Measurements from ENCODE around the gene JAG1. TPM values are rescaled to one million over a fixed set of nuclear protein-coding genes. Genes with fewer than 3 reads are reported as not detected.

Gene JAG1
- total RNA-seq, 1 donor from 2014 or later: 172 TPM

DNA sequence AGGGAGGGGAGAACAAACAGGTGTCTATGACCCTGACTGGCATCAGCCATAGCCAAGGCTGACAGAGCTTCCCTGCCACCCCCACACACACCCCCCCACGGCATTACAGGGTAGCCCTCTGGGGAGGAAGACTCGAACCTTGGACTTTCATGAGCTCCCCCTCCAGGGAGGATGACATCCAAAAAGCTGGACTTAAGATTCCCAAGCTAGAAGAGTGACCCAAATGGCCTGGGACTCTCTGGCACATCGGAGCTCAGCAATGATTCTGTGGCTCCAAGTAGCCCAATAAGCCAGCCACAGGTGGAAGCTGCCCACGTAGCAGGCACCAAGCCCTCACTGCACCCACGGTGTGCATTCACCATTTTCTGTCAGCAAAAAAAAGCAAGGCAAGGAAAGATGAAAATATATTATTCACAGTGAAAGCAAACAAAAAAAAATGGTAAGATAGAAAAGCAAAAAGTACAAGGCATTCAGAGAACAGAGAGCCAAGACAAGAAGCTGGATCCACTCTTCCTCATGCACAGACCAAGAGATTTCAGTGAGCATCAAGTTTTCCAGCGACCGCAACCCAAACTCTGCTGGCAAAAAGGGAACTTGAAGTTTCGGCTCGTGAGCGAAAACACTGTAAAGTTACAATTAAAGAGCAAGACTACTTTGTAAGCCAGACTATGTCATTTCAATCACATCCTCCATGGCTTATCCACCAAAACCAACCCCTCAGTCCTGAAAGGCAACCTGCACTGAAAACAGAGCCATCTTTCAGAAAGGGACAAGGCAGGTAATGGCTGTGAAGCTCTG, 10.9 kb downstream of the JAG1 start:
- H3K4me3 Mint-ChIP-seq (ENCODE audit: unreplicated experiment): no peak overlapping the region
- peaks cover 81% of the 10 kb centered on the region for H3K36me3 Mint-ChIP-seq (ENCODE audit: low read depth, unreplicated experiment)
- H3K9me3 Mint-ChIP-seq (ENCODE audit: unreplicated experiment): no peaks in the 10 kb centered on the region
- TF ChIP-seq CTCF (IDR thresholded peaks at IDR 0.05; ENCODE audit: unreplicated experiment): no peak
- H3K27ac Mint-ChIP-seq (ENCODE audit: unreplicated experiment): no peak overlapping the region
- peaks cover 64% of the 10 kb centered on the region for H3K4me1 Mint-ChIP-seq (ENCODE audit: unreplicated experiment)
- H3K27me3 Mint-ChIP-seq (ENCODE audit: unreplicated experiment): peaks cover 4% of the 10 kb centered on the region
- DNase-seq (ENCODE audit: low spot score): no peak

GRCh38 chr20:10662151-10662550, 11.6 kb downstream of the JAG1 start:
- DNase-seq (ENCODE audit: low spot score): no peak
- H3K4me1 Mint-ChIP-seq (ENCODE audit: unreplicated experiment): peaks cover 62% of the 10 kb centered on the region
- peaks cover 81% of the 10 kb centered on the region for H3K36me3 Mint-ChIP-seq (ENCODE audit: low read depth, unreplicated experiment)
- TF ChIP-seq CTCF (IDR thresholded peaks at IDR 0.05; ENCODE audit: unreplicated experiment): no peak
- H3K9me3 Mint-ChIP-seq (ENCODE audit: unreplicated experiment): no peaks in the 10 kb centered on the region
- peaks cover 4% of the 10 kb centered on the region for H3K27me3 Mint-ChIP-seq (ENCODE audit: unreplicated experiment)
- no peak overlapping the region for H3K27ac Mint-ChIP-seq (ENCODE audit: unreplicated experiment)
- peak overlapping the region; percentile 82 for H3K4me3 Mint-ChIP-seq (ENCODE audit: unreplicated experiment)

DNA sequence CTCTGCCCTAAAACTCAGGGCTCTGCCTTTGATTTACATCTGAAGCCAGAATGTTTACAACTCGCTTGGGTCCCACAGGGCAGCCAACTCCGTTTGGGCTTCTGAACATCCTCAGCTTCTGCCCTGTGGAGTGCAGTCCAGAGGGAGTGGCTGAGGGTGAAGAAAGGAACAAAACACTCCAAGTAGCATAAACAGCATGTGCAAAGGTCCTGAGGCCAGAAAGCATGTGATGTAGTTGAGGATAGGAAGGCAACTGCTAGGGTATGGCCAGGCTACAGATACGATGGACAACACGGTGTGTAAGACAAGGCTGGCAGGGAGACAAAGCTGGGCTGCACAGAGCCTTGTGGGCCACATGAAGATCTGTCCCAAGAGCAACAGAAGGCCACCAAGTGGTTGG, 12.5 kb downstream of the JAG1 start:
- DNase-seq (ENCODE audit: low spot score): no peak
- Mint-ChIP-seq H3K4me1 (ENCODE audit: unreplicated experiment) (peaks cover 54% of the 10 kb centered on the region), H3K27ac (ENCODE audit: unreplicated experiment) (peak overlapping the region; percentile 45), H3K4me3 (ENCODE audit: unreplicated experiment) (peak overlapping the region; percentile 82), H3K27me3 (ENCODE audit: unreplicated experiment) (peaks cover 3% of the 10 kb centered on the region), H3K36me3 (ENCODE audit: low read depth, unreplicated experiment) (peaks cover 81% of the 10 kb centered on the region), H3K9me3 (ENCODE audit: unreplicated experiment) (no peaks in the 10 kb centered on the region)
- no peak for TF ChIP-seq CTCF (IDR thresholded peaks at IDR 0.05; ENCODE audit: unreplicated experiment)

GRCh38 chr20:10660661-10661060, 13.1 kb downstream of the JAG1 start:
- Mint-ChIP-seq H3K4me1 (ENCODE audit: unreplicated experiment) (peaks cover 51% of the 10 kb centered on the region), H3K4me3 (ENCODE audit: unreplicated experiment) (peak overlapping the region; percentile 31), H3K36me3 (ENCODE audit: low read depth, unreplicated experiment) (peaks cover 79% of the 10 kb centered on the region), H3K9me3 (ENCODE audit: unreplicated experiment) (no peaks in the 10 kb centered on the region), H3K27me3 (ENCODE audit: unreplicated experiment) (no peaks in the 10 kb centered on the region), H3K27ac (ENCODE audit: unreplicated experiment) (no peak overlapping the region)
- no peak for DNase-seq (ENCODE audit: low spot score)
- no peak for TF ChIP-seq CTCF (IDR thresholded peaks at IDR 0.05; ENCODE audit: unreplicated experiment)
